ENCODE measurements around the gene AMPD3.
A peak's percentile ranks its signal among the peaks of the same experiment; 100 is the strongest.

The AMPD3 gene

DNA sequence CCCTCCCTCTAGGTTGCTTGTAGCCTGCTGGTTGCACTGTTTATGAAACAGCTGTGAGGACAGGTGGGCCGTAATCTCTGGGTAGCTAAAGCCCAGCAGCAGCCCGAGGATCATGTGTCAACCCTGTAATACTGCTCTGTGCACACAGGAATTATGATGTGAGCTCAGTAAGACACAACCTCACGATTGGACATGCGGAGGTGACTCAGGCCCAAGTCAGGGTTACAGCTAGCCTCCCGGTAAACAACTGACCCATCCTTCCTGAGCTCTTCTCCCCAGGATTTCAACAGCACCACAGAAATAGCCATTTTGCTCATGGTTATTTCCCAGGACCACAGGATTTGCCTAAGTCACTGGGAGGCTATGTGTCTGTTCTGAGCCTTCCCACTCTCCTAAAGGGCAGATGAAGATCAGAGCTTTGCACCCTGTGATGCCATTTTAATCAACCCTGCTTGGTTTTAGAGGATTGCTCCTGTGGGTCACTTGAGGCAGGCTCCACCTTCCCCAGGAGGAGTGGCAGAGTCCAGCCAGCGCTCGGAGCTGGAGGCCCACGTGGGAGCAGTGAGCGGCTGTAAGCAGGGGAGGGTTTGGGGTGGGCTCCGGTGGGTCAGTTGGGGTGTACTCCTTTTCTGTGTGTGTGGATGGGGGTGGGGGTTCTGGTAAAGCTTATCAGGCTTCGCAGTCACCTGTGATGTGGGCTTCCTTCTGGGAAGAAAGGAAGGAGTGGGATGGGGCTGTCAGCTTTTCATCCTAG, at the start of gene AMPD3:
Gene AMPD3 (plus strand): TSS at position 387 of the 754 bp plus-strand sequence. CDS start 6,256 bp downstream, outside the sequence.
- ATAC-seq (replicated peaks) (peak; percentile 17 to 26), DNase-seq (peak; percentile 54)
- Mint-ChIP-seq H3K27ac (peak within 1 kb of the TSS; percentile 91), H3K4me1 (peaks cover 64 to 86% of the 10 kb centered on the region in 2 donors), H3K36me3 (peaks cover 0 to 16% of the 10 kb centered on the region in 2 donors), H3K9me3 (no peaks in the 10 kb centered on the region), H3K27me3 (no peaks in the 10 kb centered on the region), H3K4me3 (peak within 1 kb of the TSS; percentile 89 to 97)

DNA sequence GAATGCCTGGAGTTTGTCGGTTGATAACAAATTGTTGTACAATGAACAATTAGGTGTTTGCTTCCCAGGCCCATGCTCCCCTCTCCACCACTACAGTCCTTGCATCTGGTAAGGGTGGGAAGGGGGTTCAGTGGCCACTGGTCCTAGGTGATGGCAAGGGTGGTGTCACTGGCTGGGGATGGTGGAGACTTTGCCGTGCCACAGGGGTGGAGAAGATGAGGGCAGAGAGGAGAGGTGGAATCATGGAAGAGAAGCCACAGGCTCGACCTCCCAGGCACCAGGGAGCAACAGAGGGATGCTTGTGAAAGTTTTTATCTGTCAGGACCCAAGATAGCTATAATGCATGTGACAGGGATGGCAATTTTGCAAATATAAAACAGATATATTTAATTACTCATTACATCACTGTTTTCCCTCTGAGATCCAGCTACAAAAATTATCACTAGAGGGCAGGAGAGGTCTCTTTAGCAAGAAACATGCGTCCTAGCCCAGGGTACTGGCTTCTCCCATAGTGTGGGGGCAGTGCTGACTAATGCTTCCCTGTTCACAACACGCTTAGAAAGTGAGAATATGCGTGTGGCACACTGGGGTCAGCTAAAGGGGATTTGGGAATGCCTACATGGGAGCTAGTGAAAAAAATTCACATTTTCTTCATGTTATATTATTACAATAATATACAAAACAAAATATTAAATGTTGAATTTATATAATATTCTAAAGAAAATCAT, 49.0 kb upstream of the AMPD3 start:
- Mint-ChIP-seq H3K27ac (no peak overlapping the region), H3K4me1 (peaks cover 9 to 20% of the 10 kb centered on the region in 2 donors), H3K4me3 (no peak overlapping the region), H3K27me3 (no peaks in the 10 kb centered on the region), H3K36me3 (no peaks in the 10 kb centered on the region), H3K9me3 (no peaks in the 10 kb centered on the region)
- DNase-seq (peak; percentile 33), ATAC-seq (replicated peaks) (peak; percentile 83 to 96)

DNA sequence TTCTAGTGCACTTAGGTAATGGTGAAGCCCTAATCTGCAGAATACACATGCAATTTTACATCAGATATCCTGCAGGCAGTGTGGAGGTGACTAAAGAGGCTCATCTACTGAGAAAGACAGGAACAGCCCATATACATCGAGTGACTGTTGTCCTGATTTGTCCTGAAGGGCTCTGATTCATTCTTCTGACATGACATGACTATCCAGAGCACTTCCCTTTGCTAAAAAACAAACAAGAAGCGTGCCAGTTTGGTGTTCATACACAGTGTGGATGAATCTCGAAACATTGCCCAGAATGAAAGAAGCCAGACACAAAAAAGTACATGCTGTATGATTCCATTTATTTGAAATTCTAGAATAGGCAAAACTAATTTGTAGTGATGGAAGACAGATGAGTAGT, 48.0 kb upstream of the AMPD3 start:
- H3K36me3 Mint-ChIP-seq, result no peaks in the 10 kb centered on the region
- peaks cover 9 to 20% of the 10 kb centered on the region in 2 donors for H3K4me1 Mint-ChIP-seq
- DNase-seq (no peak), ATAC-seq (replicated peaks) (no peak)
- no peaks in the 10 kb centered on the region for H3K27me3 Mint-ChIP-seq
- H3K9me3 Mint-ChIP-seq, result no peaks in the 10 kb centered on the region
- no peak overlapping the region for H3K27ac Mint-ChIP-seq
- no peak overlapping the region for H3K4me3 Mint-ChIP-seq

DNA sequence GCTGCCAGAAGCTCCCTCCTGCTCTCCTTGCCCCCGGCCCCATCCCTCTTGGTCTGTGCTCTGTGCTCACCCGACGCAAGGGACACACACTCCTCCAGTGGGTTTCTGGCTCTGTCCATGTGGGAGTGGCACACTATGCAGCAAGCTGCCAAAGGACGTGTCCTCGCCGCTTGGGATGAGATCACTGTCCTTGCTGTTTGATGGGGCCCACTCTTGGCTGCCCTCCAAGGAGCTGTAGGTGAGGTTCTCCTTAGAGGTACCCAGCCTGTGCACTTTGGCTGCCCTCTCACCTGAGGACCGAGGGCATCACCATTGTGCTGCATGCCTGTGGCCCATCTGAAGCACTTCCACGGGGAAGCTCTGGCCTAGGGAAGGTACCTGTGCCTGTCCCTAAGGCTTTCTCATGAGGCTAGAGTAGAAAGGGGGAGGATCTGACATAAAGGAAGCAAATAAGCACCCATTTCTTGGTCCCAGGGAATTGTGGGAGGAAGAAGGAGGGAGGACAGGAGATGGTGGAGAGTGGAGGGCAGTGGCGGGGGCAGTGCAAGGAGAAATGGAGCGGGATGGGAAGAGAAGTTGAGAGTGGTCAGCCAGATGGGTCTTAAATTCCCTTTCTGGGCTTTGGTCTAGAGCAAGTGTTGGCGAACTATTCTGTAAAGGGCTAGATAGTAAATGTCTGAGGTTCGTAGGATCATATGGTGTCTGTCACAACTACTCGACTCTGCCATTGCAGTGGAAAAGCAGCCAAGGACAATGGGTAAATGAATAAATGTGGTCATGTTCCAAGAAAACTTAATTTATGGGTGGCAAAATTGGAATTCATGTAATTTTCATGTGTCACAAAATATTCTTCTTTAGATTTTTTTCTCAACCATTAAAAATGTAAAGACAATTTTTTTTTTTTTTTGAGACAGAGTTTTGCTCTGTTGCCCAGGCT, 47.0 kb upstream of the AMPD3 start:
- no peaks in the 10 kb centered on the region for H3K9me3 Mint-ChIP-seq
- DNase-seq, result no peak

DNA sequence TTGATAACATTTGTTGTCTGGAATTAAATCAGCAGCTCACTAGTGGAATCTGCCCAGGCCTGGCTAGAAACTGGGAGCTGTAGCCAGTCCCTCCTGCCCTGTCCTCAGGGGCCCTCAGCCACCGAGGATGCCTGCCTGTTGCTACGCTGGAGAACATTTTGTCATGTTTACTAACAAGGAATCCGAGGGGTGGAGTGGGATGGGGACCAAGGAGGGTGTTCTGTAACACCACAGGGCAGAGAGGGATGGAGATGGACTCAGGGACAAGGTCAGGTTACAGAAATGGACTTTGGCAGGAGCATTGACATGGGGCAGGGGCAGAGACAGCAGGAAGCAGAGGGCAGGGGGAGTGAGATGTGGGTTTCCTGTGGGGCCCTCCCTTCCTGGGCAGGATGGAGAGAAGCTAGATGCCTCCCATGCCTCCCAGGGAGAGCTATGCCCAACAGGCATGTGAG, 45.8 kb upstream of the AMPD3 start:
- H3K27ac Mint-ChIP-seq, result no peak overlapping the region
- no peaks in the 10 kb centered on the region for H3K27me3 Mint-ChIP-seq
- DNase-seq, result no peak
- no peaks in the 10 kb centered on the region for H3K9me3 Mint-ChIP-seq
- no peak overlapping the region for H3K4me3 Mint-ChIP-seq
- no peaks in the 10 kb centered on the region for H3K36me3 Mint-ChIP-seq
- no peak for ATAC-seq (replicated peaks)
- peaks cover 23 to 32% of the 10 kb centered on the region in 2 donors for H3K4me1 Mint-ChIP-seq

More for the DNA sequence above, 47.0 kb upstream of the AMPD3 start:
- Mint-ChIP-seq H3K36me3 (no peaks in the 10 kb centered on the region), H3K27me3 (no peaks in the 10 kb centered on the region), H3K4me1 (peaks cover 11 to 20% of the 10 kb centered on the region in 2 donors), H3K27ac (peak overlapping the region; percentile 42), H3K4me3 (no peak overlapping the region)
- ATAC-seq (replicated peaks), result no peak

DNA sequence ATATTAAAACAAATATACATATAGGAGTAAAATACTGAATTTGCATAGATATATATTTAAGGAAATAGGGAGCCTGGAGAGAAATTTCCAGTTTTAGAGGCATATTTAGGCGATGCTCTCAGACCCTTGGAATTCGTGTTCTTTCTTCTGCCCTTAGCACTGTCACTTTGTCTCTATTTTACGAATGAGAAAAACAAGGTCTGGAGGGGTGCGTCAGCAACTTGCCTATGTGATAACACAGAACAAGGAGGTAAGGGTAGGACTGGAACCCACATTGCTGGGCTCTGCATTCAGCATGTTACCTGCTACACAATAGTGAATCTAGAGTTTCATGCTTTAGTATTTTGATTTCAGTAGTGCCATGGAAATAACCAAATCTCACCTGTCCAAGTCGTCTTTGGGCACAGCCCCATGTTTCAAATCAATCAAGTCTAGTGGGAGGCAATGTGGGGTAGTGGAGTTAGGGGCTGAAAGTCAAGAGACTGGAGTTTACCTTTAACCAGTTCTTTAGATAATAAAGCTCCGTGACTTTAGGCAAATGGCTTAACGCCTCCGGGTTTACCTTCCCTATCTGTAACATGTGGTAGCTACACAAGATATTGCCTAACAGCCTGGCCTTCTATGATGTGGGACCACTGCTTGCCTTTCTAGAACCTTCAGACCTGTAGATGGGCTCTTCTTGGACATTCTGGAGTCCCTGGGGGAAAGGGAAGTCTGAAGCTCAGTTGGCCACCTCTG, 44.8 kb upstream of the AMPD3 start:
- no peaks in the 10 kb centered on the region for H3K9me3 Mint-ChIP-seq
- H3K27me3 Mint-ChIP-seq, result no peaks in the 10 kb centered on the region
- peaks cover 30 to 42% of the 10 kb centered on the region in 2 donors for H3K4me1 Mint-ChIP-seq
- DNase-seq (no peak), ATAC-seq (replicated peaks) (no peak)
- H3K36me3 Mint-ChIP-seq, result no peaks in the 10 kb centered on the region
- H3K27ac Mint-ChIP-seq, result no peak overlapping the region
- no peak overlapping the region for H3K4me3 Mint-ChIP-seq

DNA sequence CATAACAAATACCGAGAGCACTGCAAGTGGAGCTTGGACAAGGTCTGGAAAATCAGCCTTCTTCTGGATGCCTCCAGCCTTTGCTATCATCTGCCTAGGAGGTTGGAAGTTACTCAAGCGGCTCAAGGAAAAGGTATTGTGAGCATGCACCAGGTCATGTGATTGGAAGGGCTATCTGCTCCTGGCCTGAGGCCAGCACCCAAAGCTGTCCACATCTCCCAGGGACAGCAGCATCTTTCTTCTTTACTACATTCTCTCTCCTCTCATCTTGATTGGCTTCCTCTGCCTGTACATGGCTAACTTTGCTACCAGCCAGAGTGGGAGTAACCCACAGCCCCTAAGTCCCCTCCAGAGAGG, 44.2 kb upstream of the AMPD3 start:
- Mint-ChIP-seq H3K4me1 (peaks cover 29 to 41% of the 10 kb centered on the region in 2 donors), H3K27ac (no peak overlapping the region), H3K9me3 (no peaks in the 10 kb centered on the region), H3K36me3 (no peaks in the 10 kb centered on the region), H3K4me3 (no peak overlapping the region), H3K27me3 (no peaks in the 10 kb centered on the region)
- ATAC-seq (replicated peaks) (no peak), DNase-seq (no peak)

DNA sequence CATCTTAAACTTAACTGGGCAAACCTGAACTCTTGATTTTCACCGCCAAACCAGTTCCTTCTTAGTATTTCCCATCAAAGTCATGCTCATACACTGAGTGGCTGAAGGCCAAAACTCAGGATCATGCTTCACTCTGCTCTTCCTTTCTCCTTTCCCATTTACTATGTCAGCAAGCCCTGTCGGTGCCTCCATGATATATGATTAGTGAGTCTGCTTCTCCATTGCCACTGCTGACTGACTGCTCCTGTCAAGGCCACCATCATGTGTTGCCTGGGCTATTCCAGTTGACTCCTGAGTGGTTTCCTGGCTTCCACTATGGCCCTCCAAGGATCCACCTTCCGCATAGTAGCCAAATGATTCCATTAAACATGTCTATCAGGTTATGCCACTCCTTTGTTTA, 42.8 kb upstream of the AMPD3 start:
- Mint-ChIP-seq H3K27ac (no peak overlapping the region), H3K4me1 (peaks cover 26 to 35% of the 10 kb centered on the region in 2 donors), H3K4me3 (no peak overlapping the region), H3K36me3 (no peaks in the 10 kb centered on the region), H3K27me3 (no peaks in the 10 kb centered on the region), H3K9me3 (no peaks in the 10 kb centered on the region)
- ATAC-seq (replicated peaks) (no peak), DNase-seq (no peak)

DNA sequence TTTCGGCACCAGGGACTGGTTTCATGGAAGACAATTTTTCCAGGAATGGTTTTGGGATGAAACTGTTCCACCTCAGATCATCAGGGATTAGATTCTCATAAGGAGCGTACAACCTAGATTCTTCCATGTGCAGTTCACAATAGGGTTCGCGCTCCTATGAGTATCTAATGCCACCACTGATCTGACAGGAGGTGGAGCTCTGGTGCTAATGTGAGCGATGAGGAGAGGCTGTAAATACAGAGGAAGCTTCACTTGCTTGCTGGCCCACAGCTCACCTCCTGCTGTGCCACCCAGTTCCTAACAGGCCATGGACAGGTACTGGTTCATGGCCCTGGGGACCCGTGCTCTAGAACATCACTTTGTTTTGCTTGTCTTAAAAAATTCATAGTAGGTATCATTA, 41.8 kb upstream of the AMPD3 start:
- Mint-ChIP-seq H3K4me1 (peaks cover 26 to 35% of the 10 kb centered on the region in 2 donors), H3K27me3 (no peaks in the 10 kb centered on the region), H3K9me3 (no peaks in the 10 kb centered on the region), H3K36me3 (no peaks in the 10 kb centered on the region), H3K27ac (peak overlapping the region; percentile 68), H3K4me3 (no peak overlapping the region)
- peak; percentile 94 to 97 for ATAC-seq (replicated peaks)
- peak; percentile 62 for DNase-seq

DNA sequence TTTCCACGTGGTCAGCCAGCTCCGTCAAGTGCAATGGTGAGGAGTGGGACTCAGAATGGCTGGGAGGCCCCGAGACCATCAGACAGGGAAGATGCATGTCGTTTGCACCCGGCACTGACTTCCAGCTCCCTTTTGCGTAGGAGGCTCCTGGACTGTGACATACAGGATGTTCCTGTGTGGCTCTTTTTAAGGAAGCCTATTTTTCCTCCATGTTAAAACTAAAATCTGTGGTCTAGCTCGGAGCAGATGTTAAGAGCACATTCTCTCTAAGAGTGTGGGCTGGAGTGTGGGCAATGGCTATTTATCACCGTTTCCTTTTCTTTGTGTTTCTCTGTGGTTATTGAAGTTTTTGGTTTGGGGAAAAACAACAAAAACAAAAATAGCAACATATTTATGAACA, 40.9 kb upstream of the AMPD3 start:
- ATAC-seq (replicated peaks), result peak in 1 of 2 donors; percentile 21
- Mint-ChIP-seq H3K4me3 (peak overlapping the region; percentile 15 to 61), H3K27ac (peak overlapping the region; percentile 40)

DNA sequence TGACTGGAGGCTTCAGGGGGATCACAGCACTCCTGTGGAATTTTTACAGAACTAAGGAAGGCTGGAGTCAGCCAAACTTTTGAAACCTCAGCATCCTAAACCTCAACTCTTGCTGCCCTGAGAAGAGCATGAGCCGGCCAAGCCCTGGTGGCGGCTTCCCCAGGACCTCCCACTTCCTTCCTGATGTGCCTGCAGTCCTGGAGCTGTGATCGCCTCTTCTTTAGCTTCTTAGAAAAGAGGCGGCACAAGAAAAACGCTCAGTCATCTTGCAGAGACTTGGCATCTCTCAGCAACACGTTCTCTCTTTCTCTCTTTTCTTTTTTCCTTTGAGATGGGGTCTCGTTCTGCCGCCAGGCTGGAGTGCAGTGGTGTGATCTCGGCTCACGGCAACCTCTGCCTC, 40.4 kb upstream of the AMPD3 start:
- Mint-ChIP-seq H3K4me1 (peaks cover 21 to 26% of the 10 kb centered on the region in 2 donors), H3K36me3 (no peaks in the 10 kb centered on the region), H3K4me3 (peak overlapping the region; percentile 37 to 57), H3K9me3 (no peaks in the 10 kb centered on the region), H3K27ac (peak overlapping the region; percentile 78), H3K27me3 (no peaks in the 10 kb centered on the region)
- ATAC-seq (replicated peaks) (peak; percentile 28 to 33), DNase-seq (no peak)

More for the DNA sequence above, 40.9 kb upstream of the AMPD3 start:
- no peaks in the 10 kb centered on the region for H3K36me3 Mint-ChIP-seq
- H3K9me3 Mint-ChIP-seq, result no peaks in the 10 kb centered on the region
- H3K27me3 Mint-ChIP-seq, result no peaks in the 10 kb centered on the region
- H3K4me1 Mint-ChIP-seq, result peaks cover 25 to 30% of the 10 kb centered on the region in 2 donors
- no peak for DNase-seq

DNA sequence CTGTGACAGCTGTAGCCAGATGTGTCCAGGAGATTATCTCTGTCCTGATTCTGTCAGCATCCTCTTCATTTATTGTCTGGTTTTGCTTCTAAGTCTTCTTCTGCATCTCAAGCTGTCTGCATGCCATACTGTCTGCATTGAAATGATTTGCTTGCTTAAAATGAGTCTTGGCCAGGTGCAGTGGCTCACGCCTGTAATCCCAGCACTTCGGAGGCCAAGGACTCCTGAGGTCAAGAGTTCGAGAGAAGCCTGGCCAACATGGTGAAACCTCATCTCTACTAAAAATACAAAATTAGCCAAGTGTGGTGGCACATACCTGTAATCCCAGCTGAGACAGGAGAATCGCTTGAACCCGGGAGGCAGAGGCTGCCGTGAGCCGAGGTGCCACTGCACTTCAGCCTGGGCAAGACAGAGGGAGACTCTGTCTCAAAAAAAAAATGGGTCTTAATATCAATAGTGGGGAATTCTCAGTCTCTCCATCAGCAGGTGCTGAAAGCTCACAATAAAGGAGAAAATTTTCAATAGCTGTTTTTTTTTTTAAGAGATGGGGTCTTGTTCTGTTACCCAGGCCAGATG, 39.2 kb upstream of the AMPD3 start:
- ATAC-seq (replicated peaks), result no peak
- H3K9me3 Mint-ChIP-seq, result peaks cover 0 to 1% of the 10 kb centered on the region in 2 donors
- peaks cover 21 to 24% of the 10 kb centered on the region in 2 donors for H3K4me1 Mint-ChIP-seq
- H3K27ac Mint-ChIP-seq, result no peak overlapping the region
- no peak for DNase-seq
- H3K4me3 Mint-ChIP-seq, result no peak overlapping the region
- H3K36me3 Mint-ChIP-seq, result no peaks in the 10 kb centered on the region
- no peaks in the 10 kb centered on the region for H3K27me3 Mint-ChIP-seq

DNA sequence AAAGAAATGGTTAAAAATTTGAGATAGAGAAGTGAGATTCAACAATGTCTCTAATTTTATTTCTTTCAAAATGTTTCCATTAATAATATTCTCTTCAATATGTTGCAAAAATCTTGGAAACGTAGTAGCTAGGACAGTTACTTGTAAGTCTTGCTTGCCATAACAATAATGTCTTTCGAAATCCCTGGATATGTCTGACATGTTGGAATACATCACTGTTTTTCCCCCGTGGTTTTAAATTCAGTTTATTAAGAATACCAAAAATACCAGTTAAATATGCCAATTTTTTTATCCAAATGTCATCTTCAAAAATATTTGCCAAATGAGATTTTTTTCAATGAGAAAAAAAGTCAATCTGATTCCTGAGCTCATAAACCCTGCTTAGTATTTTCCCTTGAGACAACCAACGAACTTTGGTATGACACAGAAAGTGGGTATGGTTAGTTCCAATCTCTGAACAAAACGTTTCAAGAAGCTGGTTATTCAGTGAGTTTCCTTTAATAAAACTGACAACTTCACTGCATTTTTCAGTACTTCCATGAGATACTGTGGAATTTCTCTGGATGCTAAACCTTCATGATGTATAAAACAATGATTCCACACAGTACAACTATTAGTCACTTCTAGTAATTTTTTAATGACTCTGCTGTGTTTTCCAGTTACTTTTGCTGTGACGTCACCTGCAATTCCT, 36.7 kb upstream of the AMPD3 start:
- H3K4me1 Mint-ChIP-seq, result peaks cover 16 to 20% of the 10 kb centered on the region in 2 donors
- peaks cover 0 to 8% of the 10 kb centered on the region in 2 donors for H3K9me3 Mint-ChIP-seq
- H3K36me3 Mint-ChIP-seq, result no peaks in the 10 kb centered on the region
- H3K4me3 Mint-ChIP-seq, result no peak overlapping the region
- ATAC-seq (replicated peaks), result no peak
- no peaks in the 10 kb centered on the region for H3K27me3 Mint-ChIP-seq
- no peak overlapping the region for H3K27ac Mint-ChIP-seq
- no peak for DNase-seq

All from stimulated activated naive B cell treated with anti-CD40 and anti-IgM and Interleukin-4, amounts not matched to agents 10 μg/mL and 1 μg/mL and 100 μg/mL, for 72 hours (primary cell).